GM23338 (cell line): ENCODE measurements around the gene PLEKHA8. TPM values are rescaled to one million over a fixed set of nuclear protein-coding genes. Genes with fewer than 3 reads are reported as not detected.

Experiments
- ATAC-seq: fragments of 200-7000 bp; cut with Tn5 transposase; 3 replicates; pipeline ENCODE4 v1.9.1; 2020
- DNase-seq: peaks from one replicate; pipeline ENCODE4 v3.0.0-alpha.2; 2015; ENCODE audit warnings: low spot score
- H2AFZ ChIP-seq: fragments of 200-600 bp; sonication (generic); 2 replicates; pipeline ENCODE4 v1.8.0; 2016; ENCODE audit warnings: antibody characterized with exemption, mild to moderate bottlenecking, moderate library complexity
- H3F3A ChIP-seq: fragments of 200-600 bp; sonication (generic); replicated peaks from 2 replicates; pipeline ENCODE4 v1.8.0; 2017; ENCODE audit warnings: antibody characterized with exemption, mixed run types, low read depth
- H3K27ac ChIP-seq: fragments of 200-600 bp; sonication (generic); 2 replicates; pipeline ENCODE4 v1.6.1; 2016; ENCODE audit warnings: low read depth
- H3K27me3 ChIP-seq: fragments of 200-600 bp; sonication (generic); 2 replicates; pipeline ENCODE4 v1.8.0; 2016; ENCODE audit warnings: mild to moderate bottlenecking, mixed run types, moderate library complexity; ENCODE audit not compliant: insufficient read depth
- H3K36me3 ChIP-seq: fragments of 200-600 bp; sonication (generic); 2 replicates; pipeline ENCODE4 v1.8.0; 2016; ENCODE audit warnings: mild to moderate bottlenecking; ENCODE audit not compliant: insufficient read depth
- H3K4me1 ChIP-seq: fragments of 200-600 bp; sonication (generic); 2 replicates; pipeline ENCODE4 v1.8.0; 2016; ENCODE audit warnings: mild to moderate bottlenecking, moderate library complexity; ENCODE audit not compliant: insufficient read depth
- H3K4me2 ChIP-seq: fragments of 200-600 bp; sonication (generic); 2 replicates; pipeline ENCODE4 v1.7.1; 2017; ENCODE audit warnings: mixed run types
- H3K4me3 ChIP-seq: fragments of 200-600 bp; sonication (generic); 2 replicates; pipeline ENCODE4 v1.6.1; 2016; ENCODE audit warnings: mixed run types
- H3K79me2 ChIP-seq: fragments of 200-600 bp; sonication (generic); replicated peaks from 2 replicates; pipeline ENCODE4 v1.8.0; 2017; ENCODE audit warnings: mild to moderate bottlenecking; ENCODE audit not compliant: insufficient read depth
- H3K9me2 ChIP-seq: fragments of 200-600 bp; sonication (generic); 2 replicates; pipeline ENCODE4 v1.8.0; 2017; ENCODE audit not compliant: insufficient read depth
- H4K20me1 ChIP-seq: fragments of 200-600 bp; sonication (generic); replicated peaks from 2 replicates; pipeline ENCODE4 v1.8.0; 2017; ENCODE audit warnings: mild to moderate bottlenecking; ENCODE audit not compliant: insufficient read depth
- H3K27ac Mint-ChIP-seq: 2 replicates; pipeline ENCODE4 v1.8.0; 2020; ENCODE audit warnings: inconsistent platforms, mild to moderate bottlenecking, moderate library complexity, mixed read lengths
- H3K27me3 Mint-ChIP-seq: 3 replicates; pipeline ENCODE4 v1.8.0; 2022; ENCODE audit warnings: low read depth, mild to moderate bottlenecking, moderate library complexity, mixed read lengths, inconsistent platforms; ENCODE audit not compliant: insufficient read depth, poor library complexity
- H3K36me3 Mint-ChIP-seq: 3 replicates; pipeline ENCODE4 v1.8.0; 2021; ENCODE audit warnings: low read depth, mild to moderate bottlenecking, inconsistent platforms, moderate library complexity, mixed read lengths
- H3K4me1 Mint-ChIP-seq: 3 replicates; pipeline ENCODE4 v1.8.0; 2020; ENCODE audit warnings: mild to moderate bottlenecking, inconsistent platforms, mixed read lengths
- H3K4me3 Mint-ChIP-seq: 3 replicates; pipeline ENCODE4 v1.8.0; 2021; ENCODE audit warnings: moderate library complexity, mild to moderate bottlenecking, inconsistent platforms, mixed read lengths
- H3K9me3 Mint-ChIP-seq: 3 replicates; pipeline ENCODE4 v1.8.0; 2020; ENCODE audit warnings: moderate library complexity, mild to moderate bottlenecking, inconsistent platforms, mixed read lengths
- CREB1 ChIP-seq: fragments of 250-450 bp; sonication (Bioruptor Pico); IDR thresholded peaks from 2 replicates; pipeline ENCODE4 v1.5.0; 2020; ENCODE audit warnings: low read depth, mild to moderate bottlenecking, moderate library complexity
- CTCF ChIP-seq, 2 experiments: fragments of 200-600 bp in 1 of 2; sonication (generic) in 1 of 2; conservative IDR thresholded peaks; 2 replicates each; pipeline versions ENCODE4 v1.5.1 to v1.6.1; 2016 to 2017; ENCODE audit warnings: antibody characterized with exemption in 2 of 2, low read depth in 2 of 2, mild to moderate bottlenecking in 2 of 2, moderate library complexity in 1 of 2
- ETS1 ChIP-seq: IDR thresholded peaks from 2 replicates; pipeline ENCODE4 v1.6.1; 2016; ENCODE audit warnings: antibody characterized with exemption
- EZH2 ChIP-seq: fragments of 200-600 bp; sonication (generic); IDR thresholded peaks from one replicate; pipeline ENCODE4 v1.8.0; 2017; ENCODE audit warnings: antibody characterized with exemption, mild to moderate bottlenecking, low read depth; ENCODE audit not compliant: unreplicated experiment
- EZH2phosphoT487 ChIP-seq: fragments of 200-600 bp; sonication (generic); IDR thresholded peaks from one replicate; pipeline ENCODE4 v1.8.1; 2018; ENCODE audit warnings: antibody characterized with exemption; ENCODE audit not compliant: unreplicated experiment
- JUNB ChIP-seq: IDR thresholded peaks from one replicate; pipeline ENCODE4 v1.6.1; 2016; ENCODE audit warnings: antibody characterized with exemption; ENCODE audit not compliant: unreplicated experiment
- NANOG ChIP-seq: IDR thresholded peaks from 2 replicates; pipeline ENCODE4 v1.6.1; 2016; ENCODE audit warnings: antibody characterized with exemption, borderline replicate concordance
- POLR2AphosphoS5 ChIP-seq: IDR thresholded peaks from 2 replicates; pipeline ENCODE4 v1.6.1; 2016; ENCODE audit warnings: antibody characterized with exemption, low read depth
- REST ChIP-seq: IDR thresholded peaks from one replicate; pipeline ENCODE4 v1.6.1; 2018; ENCODE audit warnings: antibody characterized with exemption; ENCODE audit not compliant: unreplicated experiment
- ZNF114 ChIP-seq: fragments of 250-450 bp; sonication (Bioruptor Pico); IDR thresholded peaks from 2 replicates; pipeline ENCODE4 v1.5.0; 2020; ENCODE audit warnings: mild to moderate bottlenecking, moderate library complexity
- ZNF331 ChIP-seq: fragments of 250-450 bp; sonication (Bioruptor Pico); IDR thresholded peaks from 2 replicates; pipeline ENCODE4 v1.5.0; 2020; ENCODE audit warnings: low read depth, mild to moderate bottlenecking, moderate library complexity
- ZNF462 ChIP-seq: fragments of 250-450 bp; sonication (Bioruptor Pico); IDR thresholded peaks from 2 replicates; pipeline ENCODE4 v1.5.0; 2020; ENCODE audit warnings: mild to moderate bottlenecking, moderate library complexity
- polyA plus RNA-seq: library from polyadenylated mRNA; unstranded; fragments of >200 nt; fragmentation: Nextera tagmentation; extraction: Ambion mirVana; gene quantifications from 2 replicates; pipeline ENCODE4 v1.2.1, GENCODE V29; 2016
- total RNA-seq: library from RNA; depleted of rRNA; stranded (reverse); fragments of >200 nt; shearing (Covaris generic); gene quantifications from 2 replicates; pipeline ENCODE4 v1.2.3, GENCODE V29; 2014

Gene PLEKHA8
- total and polyA plus RNA-seq, 2 experiments from 2014 or later: 11.6 to 44.9 TPM

GRCh38 chr7:30166155-30166840, 138.1 kb downstream of the PLEKHA8 start:
- no peak overlapping the region for H3K4me2 ChIP-seq
- H3K27me3 ChIP-seq: 0 out of 2 replicates have a peak, but pooled peaks cover 9% of the 10 kb centered on the region
- H3K36me3 ChIP-seq: no peaks in the 10 kb centered on the region; the same call in 1 of the 2 replicates
- TF ChIP-seq JUNB (no peak), POLR2AphosphoS5 (no peak), NANOG (no peak), REST (no peak), CTCF (conservative IDR thresholded peaks at IDR 0.05; ENCODE audit: low read depth in 2 of 2) (no peak), ETS1 (no peak), ZNF331 (no peak), ZNF462 (CRISPR knock-in tag) (no peak), EZH2 (no peak), CREB1 (no peak), EZH2phosphoT487 (no peak), ZNF114 (CRISPR knock-in tag) (no peak)
- ATAC-seq (no peak), DNase-seq (no peak)
- no peaks in the 10 kb centered on the region for H3K79me2 ChIP-seq
- Mint-ChIP-seq H3K9me3 (no peaks in the 10 kb centered on the region), H3K4me1 (peaks cover 63% of the 10 kb centered on the region), H3K4me3 (no peak overlapping the region), H3K27ac (no peak overlapping the region), H3K27me3 (peaks cover 25% of the 10 kb centered on the region), H3K36me3 (no peaks in the 10 kb centered on the region)
- H2AFZ ChIP-seq: no peak overlapping the region
- no peaks in the 10 kb centered on the region for H4K20me1 ChIP-seq
- H3K27ac ChIP-seq: no peak overlapping the region
- peaks cover 41% of the 10 kb centered on the region for H3K4me1 ChIP-seq
- H3K4me3 ChIP-seq: no peak overlapping the region
- H3F3A ChIP-seq: no peaks in the 10 kb centered on the region
- H3K9me2 ChIP-seq: 0 out of 2 replicates have a peak, but pooled peaks cover 4% of the 10 kb centered on the region
